Choroid plexus epithelial cell (primary cell): Measurements from ENCODE around the gene PBX4.

ENCODE experiments used
- DNase-seq: peaks from one replicate; pipeline ENCODE4 v3.0.0-alpha.2; 2010; ENCODE audit warnings: low read depth
- H3K4me3 ChIP-seq: 2 replicates; pipeline ENCODE4 v1.5.1; 2011; ENCODE audit warnings: low read depth, mild to moderate bottlenecking, control low read depth, low read length, moderate library complexity
- TF ChIP-seq, protein P1 (sequence below): conservative IDR thresholded peaks from 2 replicates; pipeline ENCODE4 v1.5.1; 2011; ENCODE audit warnings: low read depth, mild to moderate bottlenecking, control low read depth, inconsistent platforms, low read length, moderate library complexity

Gene PBX4

DNA sequence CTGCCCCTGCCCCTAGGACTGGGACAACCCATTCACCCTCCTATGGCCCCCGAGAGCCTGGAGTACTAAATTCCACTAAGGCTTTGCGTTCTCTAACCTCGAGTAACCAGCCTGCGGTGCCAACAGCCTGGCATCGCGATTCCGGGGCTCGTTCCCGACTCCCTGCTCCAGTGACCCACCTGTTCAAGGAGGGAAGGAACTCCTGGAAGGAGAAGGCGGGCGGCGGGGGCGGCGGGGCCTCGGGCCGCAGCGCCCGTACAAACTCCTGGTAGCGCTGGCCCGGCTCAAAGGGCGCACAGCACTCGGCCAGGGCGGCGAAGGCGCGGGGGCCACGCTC, 18.7 kb upstream of the PBX4 start:
- DNase-seq, result no peak
- TF ChIP-seq, protein P1, sequence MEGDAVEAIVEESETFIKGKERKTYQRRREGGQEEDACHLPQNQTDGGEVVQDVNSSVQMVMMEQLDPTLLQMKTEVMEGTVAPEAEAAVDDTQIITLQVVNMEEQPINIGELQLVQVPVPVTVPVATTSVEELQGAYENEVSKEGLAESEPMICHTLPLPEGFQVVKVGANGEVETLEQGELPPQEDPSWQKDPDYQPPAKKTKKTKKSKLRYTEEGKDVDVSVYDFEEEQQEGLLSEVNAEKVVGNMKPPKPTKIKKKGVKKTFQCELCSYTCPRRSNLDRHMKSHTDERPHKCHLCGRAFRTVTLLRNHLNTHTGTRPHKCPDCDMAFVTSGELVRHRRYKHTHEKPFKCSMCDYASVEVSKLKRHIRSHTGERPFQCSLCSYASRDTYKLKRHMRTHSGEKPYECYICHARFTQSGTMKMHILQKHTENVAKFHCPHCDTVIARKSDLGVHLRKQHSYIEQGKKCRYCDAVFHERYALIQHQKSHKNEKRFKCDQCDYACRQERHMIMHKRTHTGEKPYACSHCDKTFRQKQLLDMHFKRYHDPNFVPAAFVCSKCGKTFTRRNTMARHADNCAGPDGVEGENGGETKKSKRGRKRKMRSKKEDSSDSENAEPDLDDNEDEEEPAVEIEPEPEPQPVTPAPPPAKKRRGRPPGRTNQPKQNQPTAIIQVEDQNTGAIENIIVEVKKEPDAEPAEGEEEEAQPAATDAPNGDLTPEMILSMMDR, result no peak
- H3K4me3 ChIP-seq, result no peak overlapping the region

DNA sequence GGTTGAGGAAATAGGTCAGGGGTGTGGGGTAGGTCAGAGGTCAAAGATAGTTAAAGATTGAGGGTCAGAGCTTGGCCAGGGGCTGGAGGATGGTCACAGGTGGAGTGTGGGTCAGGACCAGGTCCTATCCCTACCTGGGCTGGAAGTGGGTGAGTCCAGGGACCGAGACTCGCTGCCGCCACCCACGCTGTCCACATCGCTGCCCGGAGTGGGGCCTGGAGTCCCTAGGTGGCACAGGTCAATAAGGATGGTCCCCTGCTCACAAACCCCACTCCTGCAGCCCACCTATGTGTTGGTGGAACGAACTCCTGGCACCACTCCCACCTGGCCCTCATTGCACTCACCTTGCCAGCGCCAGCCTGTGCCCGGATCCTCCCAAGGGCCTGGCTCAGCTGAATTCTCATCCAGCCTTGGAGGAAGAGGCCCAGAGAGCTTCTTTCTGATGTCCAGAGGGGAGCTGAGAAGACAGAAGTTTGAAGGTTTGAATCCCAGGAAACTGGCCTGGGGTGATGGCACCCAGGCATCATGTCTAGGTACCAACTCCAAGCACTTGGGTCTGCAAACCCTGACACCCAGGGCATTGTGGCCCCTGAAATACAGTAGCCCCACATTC, 18.2 kb upstream of the PBX4 start:
- H3K4me3 ChIP-seq, result no peak overlapping the region
- TF ChIP-seq, protein P1, result no peak
- no peak for DNase-seq

DNA sequence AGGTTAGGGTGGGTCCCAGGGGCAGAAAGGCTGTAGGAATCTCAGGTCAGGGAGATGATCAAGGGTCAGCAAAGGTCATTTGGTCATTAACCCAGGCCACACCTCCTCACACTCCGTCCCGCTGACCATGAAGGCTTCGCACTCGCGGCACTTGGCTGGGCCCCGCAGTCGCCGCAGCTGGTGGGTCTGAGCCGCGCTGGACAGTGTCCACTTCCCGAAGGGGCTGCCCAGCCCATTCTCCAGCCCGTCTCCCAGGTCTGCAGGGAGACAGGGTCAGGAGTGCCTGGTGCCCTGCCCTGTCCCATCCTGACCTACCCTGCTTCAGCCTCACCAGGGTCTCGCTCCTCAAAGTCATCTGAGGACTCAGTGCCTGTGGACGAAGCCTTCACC, 16.8 kb upstream of the PBX4 start:
- DNase-seq, result no peak
- TF ChIP-seq, protein P1, result no peak
- no peak overlapping the region for H3K4me3 ChIP-seq

DNA sequence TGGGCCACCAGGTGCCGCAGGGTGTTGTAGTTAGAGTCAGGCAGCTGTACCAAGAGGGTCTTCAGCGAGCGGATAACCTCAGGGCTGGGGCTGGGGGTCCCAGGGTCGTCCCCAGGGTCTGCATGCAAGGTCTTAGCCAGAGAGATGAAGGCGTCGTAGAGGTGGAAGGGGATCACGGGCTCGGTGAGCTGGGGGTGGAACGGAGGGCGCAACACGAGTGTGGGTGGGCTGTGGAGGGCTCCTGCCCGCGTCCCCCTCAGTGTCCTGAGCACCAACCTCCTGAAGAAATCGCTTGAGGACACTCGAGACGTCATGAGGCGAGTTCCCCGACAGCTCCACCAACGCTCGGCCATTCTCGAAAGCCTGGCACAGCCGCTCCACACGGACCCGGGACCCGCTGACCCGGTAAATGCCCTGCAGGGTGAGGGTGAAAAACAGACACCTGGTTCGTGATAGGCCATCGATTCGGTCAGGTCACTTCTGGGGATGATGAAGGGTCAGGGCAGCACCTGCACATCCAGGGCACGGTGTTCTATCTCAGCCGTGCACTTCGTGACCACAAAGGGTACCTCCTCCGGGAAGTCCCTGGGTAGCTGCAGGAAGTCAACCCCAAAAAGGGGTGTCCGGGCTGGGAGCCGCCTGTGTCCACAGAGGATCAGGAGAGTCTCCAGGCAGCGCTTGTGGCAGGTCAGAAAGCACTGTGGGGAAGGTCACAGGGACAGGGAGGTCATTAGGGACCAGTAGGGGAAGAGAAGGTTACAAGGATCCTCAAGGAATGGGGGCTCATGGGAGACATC, 16.2 kb upstream of the PBX4 start:
- H3K4me3 ChIP-seq, result no peak overlapping the region
- DNase-seq, result no peak
- TF ChIP-seq, protein P1, result no peak

DNA sequence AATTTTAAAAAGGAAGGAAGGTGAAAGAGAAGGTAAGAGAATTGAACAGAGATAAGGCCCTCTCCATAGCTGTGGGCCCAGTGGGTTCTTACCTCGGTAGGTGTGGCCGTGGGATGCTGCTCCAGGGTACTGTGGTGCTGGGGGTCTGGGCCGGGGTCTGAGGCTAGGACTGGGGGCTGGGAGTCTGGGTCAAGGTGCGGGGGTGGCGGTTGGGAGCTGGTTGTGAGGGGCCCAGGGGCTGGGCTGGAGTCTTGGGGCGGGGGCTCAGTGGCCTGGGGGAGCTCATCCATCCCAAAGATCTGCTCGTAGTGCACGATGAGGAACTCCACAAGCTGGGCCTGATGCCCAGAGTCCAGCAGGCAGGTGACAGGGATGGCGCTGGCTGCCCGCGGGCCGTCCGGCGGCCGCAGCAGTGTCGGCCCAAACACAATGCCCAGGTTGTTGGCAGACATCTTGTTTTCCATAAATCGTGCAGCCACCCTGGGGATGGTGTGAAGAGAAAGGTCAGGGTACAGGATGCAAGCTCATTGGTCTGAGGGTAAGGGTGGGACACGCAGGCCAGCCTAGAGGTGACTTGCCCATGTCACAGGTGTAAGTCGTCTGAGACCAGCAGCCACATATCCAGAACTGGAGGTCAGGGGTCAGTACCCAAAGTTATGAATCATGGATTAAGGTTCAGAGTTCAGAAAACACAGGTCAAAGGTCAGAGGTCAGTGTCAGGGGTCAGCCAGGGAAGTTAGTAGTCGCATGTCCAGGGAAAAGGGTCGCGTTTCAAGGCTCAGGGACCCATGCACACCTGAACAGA, 15.4 kb upstream of the PBX4 start:
- no peak overlapping the region for H3K4me3 ChIP-seq
- TF ChIP-seq, protein P1, result no peak
- no peak for DNase-seq

DNA sequence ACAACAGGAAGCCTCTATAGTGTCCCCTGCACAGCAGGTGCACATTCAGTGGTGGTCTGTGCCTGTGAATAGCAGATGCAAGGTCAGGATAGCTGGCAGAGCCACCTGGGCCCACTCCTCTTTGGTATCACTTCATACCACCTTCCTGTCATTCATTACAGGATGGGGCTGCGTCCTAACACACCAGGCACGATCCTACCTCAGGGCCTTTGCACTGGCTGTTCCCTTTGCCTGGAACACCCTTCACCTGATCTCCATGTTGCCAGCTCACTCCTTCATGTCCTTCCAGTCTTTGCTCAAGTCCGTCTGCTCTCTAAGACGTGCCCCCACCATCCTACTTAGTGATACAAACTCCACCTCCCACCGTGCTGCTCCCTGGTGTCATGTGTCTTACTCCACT, 14.2 kb upstream of the PBX4 start:
- no peak for DNase-seq
- H3K4me3 ChIP-seq, result no peak overlapping the region
- TF ChIP-seq, protein P1, result no peak
